NCI-H2029 (cell line): ENCODE results near the gene RFPL3.
"Not testable (repeated sequence)": the region's sequence is repeated elsewhere in the genome, so short reads cannot be mapped to it uniquely, and the experiment has no call there.

ENCODE experiments used
- DNase-seq: peaks from one replicate; lab custom pipeline; 2025; lab: John Stamatoyannopoulos, UW

Gene RFPL3

GRCh38 chr22:32357567-32357966 is at the start of gene RFPL3:
Gene RFPL3, plus strand, starts transcription at chr22:32357867. Its CDS starts 205 bp downstream, at chr22:32358072.
- DNase-seq = not testable (repeated sequence)

DNA sequence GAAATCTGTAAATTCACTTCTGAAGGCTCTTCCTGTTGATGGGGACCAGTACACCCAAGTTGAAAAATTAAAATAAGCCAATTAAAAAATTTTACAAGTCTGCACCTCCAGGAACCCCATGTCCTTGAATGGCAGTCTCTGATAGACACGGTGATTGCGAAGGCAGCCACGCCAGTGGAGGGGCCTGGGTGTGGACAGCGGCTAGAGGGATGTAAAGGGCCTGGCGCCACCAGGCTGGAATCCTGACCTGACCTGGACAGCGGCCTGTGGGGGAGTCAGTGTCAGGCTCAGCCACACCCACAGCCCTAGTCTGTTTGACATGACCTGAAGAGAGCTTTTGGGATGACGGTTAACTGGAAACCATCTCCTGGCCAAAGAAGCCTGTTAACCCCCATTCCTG is 49.5 kb upstream of the RFPL3 start:
- DNase-seq = no peak

DNA sequence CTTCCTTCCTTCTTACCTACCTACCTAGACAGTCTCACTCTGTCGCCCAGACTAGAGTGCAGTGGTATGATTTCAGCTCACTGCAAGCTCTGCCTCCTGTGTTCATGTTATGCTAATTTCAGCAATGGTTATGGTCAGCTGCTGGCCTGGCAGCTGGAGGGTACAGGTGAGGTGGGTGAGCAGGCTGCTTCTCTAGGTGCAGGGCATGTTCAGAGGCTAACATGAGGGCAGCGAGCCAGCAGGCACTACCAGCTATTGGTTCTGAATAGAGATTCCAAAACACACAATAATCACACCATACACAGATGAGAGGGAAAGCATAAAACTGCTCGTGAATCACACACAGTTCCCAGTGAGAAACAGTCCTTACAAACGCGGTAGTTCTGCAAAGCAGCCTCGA is 48.7 kb upstream of the RFPL3 start:
- DNase-seq = no peak

GRCh38 chr22:32309585-32310251 is 47.9 kb upstream of the RFPL3 start:
- no peak for DNase-seq

DNA sequence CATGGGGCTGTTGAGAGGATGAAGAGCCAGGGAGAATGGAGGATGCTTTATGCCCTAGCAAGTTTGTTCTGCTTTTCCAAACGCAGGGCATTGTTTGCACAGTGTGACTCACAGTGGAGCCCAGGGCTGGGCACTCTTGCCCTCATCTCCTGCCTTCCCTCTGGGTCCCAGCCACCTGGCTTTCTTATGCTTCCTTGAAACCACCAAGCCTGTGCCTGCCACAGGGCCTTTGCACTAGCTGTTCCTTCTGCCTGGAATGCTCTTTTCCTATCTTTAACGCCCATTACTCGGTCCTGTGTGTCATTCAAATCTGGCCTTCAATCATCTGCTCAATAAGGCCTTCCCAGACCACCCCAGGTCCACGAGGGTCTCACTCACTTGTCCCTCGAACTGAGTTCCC is 46.9 kb upstream of the RFPL3 start:
- DNase-seq = no peak

GRCh38 chr22:32311551-32312071 is 46.1 kb upstream of the RFPL3 start:
- DNase-seq = no peak

DNA sequence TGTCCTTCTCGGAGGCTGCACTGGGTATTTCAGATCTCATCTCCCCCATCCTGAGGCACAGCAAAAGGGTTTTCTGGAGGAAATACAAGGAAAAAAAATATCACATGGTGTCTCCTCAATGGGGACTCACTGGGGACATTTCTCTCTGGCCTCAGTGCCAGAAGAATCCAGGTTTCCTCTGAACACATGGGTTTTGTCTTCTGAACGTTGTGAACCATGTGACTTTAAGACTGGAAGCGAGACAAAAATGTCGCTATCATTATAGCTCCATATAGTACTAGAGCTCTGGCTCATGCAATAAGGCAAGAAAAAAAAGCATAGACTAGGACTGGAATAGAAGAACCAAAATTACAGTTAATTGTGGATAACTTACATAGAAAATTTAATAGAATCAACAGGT is 44.9 kb upstream of the RFPL3 start:
- no peak for DNase-seq

GRCh38 chr22:32313532-32313931 is 44.1 kb upstream of the RFPL3 start:
- no peak for DNase-seq

DNA sequence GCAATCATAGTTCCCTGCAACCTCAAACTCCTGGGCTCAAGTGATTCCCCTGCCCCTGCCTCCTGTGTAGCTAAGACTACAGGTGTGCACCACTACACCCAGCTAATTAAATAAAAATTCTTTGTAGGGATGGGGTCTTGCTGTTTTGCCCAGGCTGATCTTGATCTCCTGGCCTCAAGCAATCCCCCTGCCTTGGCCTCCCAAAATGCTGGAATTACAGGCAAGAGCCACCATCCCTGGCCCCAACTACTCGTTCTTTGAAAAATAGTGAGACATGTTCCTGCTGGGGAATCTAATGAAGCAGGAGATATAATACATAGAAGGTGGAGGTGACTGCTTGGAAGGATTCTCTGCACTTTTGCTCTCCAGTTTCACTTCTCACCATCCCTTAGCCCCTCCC is 40.1 kb upstream of the RFPL3 start:
- no peak for DNase-seq

- no peak for DNase-seq
These were observed 39.3 kb upstream of the RFPL3 start for GRCh38 chr22:32318361-32318760.

GRCh38 chr22:32319861-32320406 is 37.7 kb upstream of the RFPL3 start:
- no peak for DNase-seq

- no peak for DNase-seq
These were observed 34.7 kb upstream of the RFPL3 start for GRCh38 chr22:32322986-32323385.

- DNase-seq = no peak
These were observed 34.0 kb upstream of the RFPL3 start for GRCh38 chr22:32323513-32324164.

DNA sequence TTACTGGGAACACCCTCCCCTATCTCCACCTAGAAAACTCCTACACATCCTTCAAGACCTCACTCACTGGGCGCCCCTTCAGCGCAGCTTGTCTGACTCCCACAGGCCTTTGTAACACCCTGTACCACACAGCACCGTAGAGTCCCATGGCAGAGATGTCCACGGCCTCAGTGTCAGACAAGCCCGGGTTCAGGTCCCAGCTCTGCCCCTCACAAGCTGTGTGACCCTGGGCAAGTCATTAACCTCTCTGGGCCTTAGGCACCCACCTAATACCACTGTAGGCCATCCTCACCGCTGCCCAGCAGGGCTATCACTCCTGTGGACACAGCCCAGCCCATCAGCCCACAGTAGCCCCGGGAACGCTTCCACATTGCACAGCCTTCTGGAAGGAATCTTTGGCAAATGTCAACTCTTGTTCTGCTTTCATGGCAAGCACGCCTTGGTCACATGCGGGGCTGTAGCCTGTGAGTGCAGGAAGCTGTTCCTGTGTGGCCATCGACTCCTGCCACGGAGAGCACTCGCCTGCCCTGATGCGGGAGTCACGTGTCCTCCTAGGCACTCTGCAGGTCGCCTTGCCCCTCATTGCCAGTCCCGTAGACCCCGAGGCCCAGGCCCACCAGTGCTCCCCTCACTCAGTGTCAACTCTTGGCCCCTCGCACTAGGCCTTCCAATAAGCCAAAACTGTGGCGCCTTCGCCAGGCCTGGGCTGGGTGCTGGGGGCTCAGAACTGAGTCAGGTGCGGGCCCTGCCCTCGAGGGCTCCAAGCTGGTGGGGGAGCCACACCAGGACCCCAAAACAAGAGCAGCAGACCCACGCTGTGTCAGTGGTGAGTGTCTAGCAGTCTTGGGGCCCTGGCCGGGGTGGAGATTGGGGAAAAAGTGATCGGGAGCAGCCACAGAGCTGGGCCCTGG is 32.9 kb upstream of the RFPL3 start:
- no peak for DNase-seq

GRCh38 chr22:32325416-32325801 is 32.3 kb upstream of the RFPL3 start:
- DNase-seq = no peak

DNA sequence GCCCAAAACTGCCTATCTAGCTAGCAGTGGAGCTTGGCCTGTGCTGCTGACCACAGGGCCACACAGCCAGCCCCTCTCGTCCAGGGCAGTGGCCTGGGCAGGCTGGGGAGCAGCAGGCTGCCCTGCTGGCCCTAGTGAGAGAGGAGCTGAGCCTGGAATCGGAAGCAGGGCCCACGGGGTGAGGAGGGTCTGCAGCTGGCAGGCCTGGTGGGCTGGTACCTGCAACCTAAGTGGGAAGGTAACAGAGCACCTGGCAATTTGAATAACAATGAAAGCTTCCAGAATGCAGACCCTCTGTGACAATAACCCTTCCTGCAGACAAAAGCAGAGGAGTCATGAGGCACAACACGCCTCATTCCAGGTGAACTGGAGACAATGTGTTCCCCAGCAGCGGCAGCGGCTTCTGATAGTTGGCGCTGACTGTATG is 31.8 kb upstream of the RFPL3 start:
- no peak for DNase-seq

DNA sequence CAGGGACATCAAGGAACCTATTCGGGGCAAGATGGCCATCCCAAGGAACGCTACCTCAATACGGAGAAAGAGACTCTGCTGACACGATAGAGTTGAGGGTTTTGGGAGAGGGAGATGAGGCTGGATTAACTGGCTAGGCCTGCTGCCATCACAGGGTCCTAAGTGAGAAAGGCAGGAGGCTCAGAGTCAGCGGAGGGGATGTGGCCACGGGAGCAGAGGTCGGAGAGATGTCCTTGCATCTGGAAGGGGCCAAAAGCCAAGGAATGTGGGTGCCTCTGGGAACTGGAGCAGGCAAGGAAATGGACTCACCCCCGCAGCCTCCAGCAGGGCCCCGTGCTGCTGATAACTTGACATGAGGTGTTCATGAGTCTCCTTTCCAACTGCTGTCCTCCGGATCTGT is 31.0 kb upstream of the RFPL3 start:
- DNase-seq = no peak

- no peak for DNase-seq
These were observed 30.6 kb upstream of the RFPL3 start for GRCh38 chr22:32327066-32327465.

DNA sequence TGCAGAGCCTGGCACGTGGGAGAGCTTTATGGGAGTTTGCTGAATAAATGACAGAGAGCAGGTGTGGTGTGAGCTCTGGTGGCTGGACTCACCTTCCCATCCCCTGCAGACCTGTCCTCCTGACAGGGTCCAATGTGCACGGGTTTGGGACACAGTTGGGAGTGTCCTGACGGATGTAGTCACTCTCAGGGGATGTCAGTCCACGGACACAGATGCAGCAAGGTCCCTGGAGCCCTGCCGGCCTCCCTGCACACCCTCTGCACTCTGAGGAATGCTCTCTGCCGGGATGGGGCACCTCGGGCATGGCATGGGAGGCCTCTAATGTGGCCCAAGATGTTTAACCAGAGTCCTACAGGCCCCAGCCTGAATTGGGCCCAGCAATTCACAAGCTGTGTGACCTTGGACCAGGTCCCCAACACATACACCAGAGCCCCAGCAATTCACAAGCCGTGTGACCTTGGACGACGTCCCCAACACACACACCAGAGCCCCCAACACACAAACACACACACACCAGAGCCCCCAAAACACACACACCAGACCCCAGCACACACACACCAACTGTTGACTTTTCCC is 30.0 kb upstream of the RFPL3 start:
- DNase-seq = no peak

GRCh38 chr22:32328306-32329201 is 29.1 kb upstream of the RFPL3 start:
- DNase-seq = no peak

GRCh38 chr22:32329202-32329645 is 28.4 kb upstream of the RFPL3 start:
- no peak for DNase-seq
